GM12878 (cell line): Measurements from ENCODE around the gene LNPK.

Experiments used
- ATF2 ChIP-seq: IDR thresholded peaks from 2 replicates; pipeline ENCODE4 v1.6.1; 2012; ENCODE audit warnings: low read length, inconsistent platforms
- ATF3 ChIP-seq: IDR thresholded peaks from 2 replicates; pipeline ENCODE4 v1.6.1; 2011; ENCODE audit warnings: low read depth, mild to moderate bottlenecking, low read length, moderate library complexity, borderline replicate concordance; ENCODE audit errors: extremely low read depth
- CEBPZ ChIP-seq: fragments of 150-350 bp; IDR thresholded peaks from 2 replicates; pipeline ENCODE4 v1.6.1; 2016; ENCODE audit warnings: low read depth, low read length
- CREB1 ChIP-seq: IDR thresholded peaks from 2 replicates; pipeline ENCODE4 v1.6.1; 2012; ENCODE audit warnings: low read depth, mild to moderate bottlenecking, inconsistent platforms
- CTCF ChIP-seq, 3 experiments: IDR thresholded peaks in 2 of 3; conservative IDR thresholded peaks in 1 of 3; 2 replicates each; pipeline ENCODE4 v1.5.1; 2011; ENCODE audit warnings: low read depth in 3 of 3, low read length in 3 of 3, mild to moderate bottlenecking in 3 of 3, control low read depth in 2 of 3, moderate library complexity in 2 of 3, inconsistent platforms in 1 of 3, mixed read lengths in 1 of 3; ENCODE audit not compliant: control insufficient read depth in 2 of 3, insufficient read depth in 1 of 3; ENCODE audit errors: extremely low read depth in 1 of 3
- CUX1 ChIP-seq: IDR thresholded peaks from 2 replicates; pipeline ENCODE4 v1.6.1; 2012; ENCODE audit warnings: improper control_type of control experiment, low read depth, low read length; ENCODE audit not compliant: insufficient replicate concordance
- GABPA ChIP-seq: IDR thresholded peaks from 2 replicates; pipeline ENCODE4 v1.6.1; 2014; ENCODE audit warnings: antibody characterized with exemption, low read depth, mild to moderate bottlenecking, inconsistent platforms
- JUNB ChIP-seq: IDR thresholded peaks from 2 replicates; pipeline ENCODE4 v1.6.1; 2016; ENCODE audit warnings: antibody characterized with exemption, mild to moderate bottlenecking
- MXI1 ChIP-seq: fragments of 150-350 bp; IDR thresholded peaks from 2 replicates; pipeline ENCODE4 v1.6.1; 2011; ENCODE audit warnings: low read depth, mild to moderate bottlenecking, inconsistent platforms, low read length, improper control_type of control experiment
- POLR2AphosphoS5 ChIP-seq: IDR thresholded peaks from 2 replicates; pipeline ENCODE4 v1.6.1; 2011; ENCODE audit warnings: mild to moderate bottlenecking, low read length, inconsistent platforms
- RAD21 ChIP-seq: IDR thresholded peaks from 2 replicates; pipeline ENCODE4 v1.6.1; 2011; ENCODE audit warnings: mild to moderate bottlenecking, low read depth, low read length, moderate library complexity; ENCODE audit not compliant: insufficient read depth
- USF1 ChIP-seq: IDR thresholded peaks from 2 replicates; pipeline ENCODE4 v1.6.1; 2011; ENCODE audit warnings: borderline replicate concordance, low read depth, mild to moderate bottlenecking, moderate library complexity, mixed read lengths, low read length; ENCODE audit not compliant: insufficient read depth; ENCODE audit errors: extremely low read length
- USF2 ChIP-seq: IDR thresholded peaks from 2 replicates; pipeline ENCODE4 v1.6.1; 2011; ENCODE audit warnings: low read depth, low read length, improper control_type of control experiment, borderline replicate concordance

GRCh38 chr2:176038694-176039093, 36.6 kb upstream of the LNPK start:
- no peak for TF ChIP-seq JUNB
- TF ChIP-seq USF1, result no peak
- no peak for TF ChIP-seq CUX1
- no peak for TF ChIP-seq CTCF (IDR thresholded peaks at IDR 0.05 in 2 of 3, conservative IDR thresholded peaks at IDR 0.05 in 1 of 3; ENCODE audit: control insufficient read depth in 2 of 3, extremely low read depth in 1 of 3, insufficient read depth in 1 of 3, low read depth in 3 of 3, low read length in 3 of 3)
- no peak for TF ChIP-seq MXI1
- TF ChIP-seq POLR2AphosphoS5, result no peak
- no peak for TF ChIP-seq GABPA
- no peak for TF ChIP-seq RAD21
- TF ChIP-seq ATF2, result no peak
- TF ChIP-seq USF2, result no peak
- TF ChIP-seq CREB1, result no peak
- no peak for TF ChIP-seq ATF3
- TF ChIP-seq CEBPZ, result no peak
